Upper lobe of left lung (tissue), 6 donors: ENCODE results near the gene UTP25. TPM values are rescaled to one million over a fixed set of nuclear protein-coding genes. Genes with fewer than 3 reads are reported as not detected.
"Not testable (repeated sequence)": the region's sequence is repeated elsewhere in the genome, so short reads cannot be mapped to it uniquely, and the experiment has no call there.

Source experiments
- ATAC-seq, 2 donors: fragments of 200-7000 bp; cut with Tn5 transposase; one replicate each; pipeline ENCODE4 v1.9.1; 2022; ENCODE audit warnings: mild to moderate bottlenecking in 2 of 2, moderate library complexity in 2 of 2; ENCODE audit not compliant: low FRiP score in 2 of 2
- DNase-seq, 2 donors: peaks; one replicate each; pipeline ENCODE4 v3.0.0-alpha.2; 2019 to 2020
- H3K27ac ChIP-seq, 4 donors: fragments of 200-600 bp; sonication (generic); one replicate each; pipeline ENCODE4 v1.5.1; 2016 to 2019
- H3K27me3 ChIP-seq, 4 donors: fragments of 200-600 bp; sonication (generic); one replicate each; pipeline ENCODE4 v1.5.1; 2017 to 2019
- H3K36me3 ChIP-seq, 4 donors: fragments of 200-600 bp; sonication (generic); one replicate each; pipeline ENCODE4 v1.5.1; 2016 to 2019
- H3K4me1 ChIP-seq, 4 donors: fragments of 200-600 bp; sonication (generic); one replicate each; pipeline ENCODE4 v1.5.1; 2018 to 2019
- H3K4me3 ChIP-seq, 4 donors: fragments of 200-600 bp; sonication (generic); one replicate each; pipeline ENCODE4 v1.5.1; 2017 to 2019; ENCODE audit warnings: mild to moderate bottlenecking in 2 of 4, moderate library complexity in 1 of 4
- H3K9me3 ChIP-seq, 4 donors: fragments of 200-600 bp; sonication (generic); one replicate each; pipeline ENCODE4 v1.5.1; 2018 to 2019
- EP300 ChIP-seq, 4 donors: sonication (generic); formaldehyde crosslinking; IDR thresholded peaks; one replicate each; pipeline ENCODE4 v1.5.1; 2017; ENCODE audit warnings: antibody characterized with exemption in 4 of 4, control low read depth in 2 of 4
- POLR2A ChIP-seq, 4 donors: fragments of 450-650 bp; IDR thresholded peaks; one replicate each; pipeline ENCODE4 v1.5.1; 2016 to 2017; ENCODE audit warnings: antibody characterized with exemption in 4 of 4, mild to moderate bottlenecking in 2 of 4
- POLR2AphosphoS5 ChIP-seq, 2 donors: sonication (generic); formaldehyde crosslinking; IDR thresholded peaks; one replicate each; pipeline ENCODE4 v1.5.1; 2017; ENCODE audit warnings: antibody characterized with exemption in 2 of 2
- WGBS, 2 donors: methylation state at CpG; one replicate each; pipeline ENCODE4 v1.1.5; 2017 to 2018; 5-methylcytosine and 5-hydroxymethylcytosine counted together
- total RNA-seq, 6 donors: library from RNA; depleted of rRNA in 4 of 6; stranded (reverse); fragments of >200 nt in 4 of 6; gene quantifications; one replicate each; pipeline versions ENCODE4 v1.1.0 to v1.2.1, GENCODE V29; 2016 to 2021
- TF ChIP-seq, protein P1 (sequence below), 6 experiments: fragments of 450-650 bp in 4 of 6; fragments of 200-600 bp in 2 of 6; sonication (generic) in 2 of 6; IDR thresholded peaks; one replicate each; pipeline ENCODE4 v1.5.1; 2016 to 2019; ENCODE audit warnings: antibody characterized with exemption in 6 of 6
- donor health status: DM: no; HTN: no; CAD: no; lungs with moderate emphysema.
- donor health status: DM: no; HTN: yes; CAD: no; lungs with severe emphysema.

Gene UTP25
- total RNA-seq, 6 donors from 2014 or later: 2.4 to 9.4 (median 7.9) TPM

DNA sequence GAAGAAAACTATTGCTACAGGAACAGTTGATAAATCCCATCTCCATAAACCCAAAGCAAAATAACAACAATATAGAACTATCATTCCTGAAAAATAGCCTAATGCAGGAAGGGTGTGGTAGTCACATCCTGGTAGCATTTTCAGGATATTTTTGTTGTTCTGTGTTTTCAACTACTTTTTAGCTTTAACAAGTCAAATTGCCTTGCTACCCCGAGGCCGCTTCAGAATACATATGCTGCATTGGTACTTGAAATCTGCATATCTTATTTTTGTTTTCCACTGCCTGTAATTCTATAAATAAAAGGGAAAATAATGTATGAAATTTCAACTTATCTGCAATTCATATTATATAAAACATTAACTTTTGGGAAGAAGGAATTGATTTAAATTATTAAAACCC is 73.4 kb downstream of the UTP25 start:
- no peaks in the 10 kb centered on the region for H3K9me3 ChIP-seq
- H3K27ac ChIP-seq: no peak overlapping the region
- no peaks in the 10 kb centered on the region for H3K36me3 ChIP-seq
- H3K4me3 ChIP-seq: no peak overlapping the region
- H3K27me3 ChIP-seq: no peaks in the 10 kb centered on the region
- WGBS, 2 donors: 86 to 91% methylated on average over 2 of the region's 2 CpGs
- TF ChIP-seq EP300 (IDR thresholded peaks at IDR 0.05) (no peak), POLR2A (IDR thresholded peaks at IDR 0.05) (no peak), POLR2AphosphoS5 (IDR thresholded peaks at IDR 0.05) (no peak)
- TF ChIP-seq, protein P1, sequence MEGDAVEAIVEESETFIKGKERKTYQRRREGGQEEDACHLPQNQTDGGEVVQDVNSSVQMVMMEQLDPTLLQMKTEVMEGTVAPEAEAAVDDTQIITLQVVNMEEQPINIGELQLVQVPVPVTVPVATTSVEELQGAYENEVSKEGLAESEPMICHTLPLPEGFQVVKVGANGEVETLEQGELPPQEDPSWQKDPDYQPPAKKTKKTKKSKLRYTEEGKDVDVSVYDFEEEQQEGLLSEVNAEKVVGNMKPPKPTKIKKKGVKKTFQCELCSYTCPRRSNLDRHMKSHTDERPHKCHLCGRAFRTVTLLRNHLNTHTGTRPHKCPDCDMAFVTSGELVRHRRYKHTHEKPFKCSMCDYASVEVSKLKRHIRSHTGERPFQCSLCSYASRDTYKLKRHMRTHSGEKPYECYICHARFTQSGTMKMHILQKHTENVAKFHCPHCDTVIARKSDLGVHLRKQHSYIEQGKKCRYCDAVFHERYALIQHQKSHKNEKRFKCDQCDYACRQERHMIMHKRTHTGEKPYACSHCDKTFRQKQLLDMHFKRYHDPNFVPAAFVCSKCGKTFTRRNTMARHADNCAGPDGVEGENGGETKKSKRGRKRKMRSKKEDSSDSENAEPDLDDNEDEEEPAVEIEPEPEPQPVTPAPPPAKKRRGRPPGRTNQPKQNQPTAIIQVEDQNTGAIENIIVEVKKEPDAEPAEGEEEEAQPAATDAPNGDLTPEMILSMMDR (IDR thresholded peaks at IDR 0.05): no peak
- DNase-seq (no peak), ATAC-seq (no peak)
- no peaks in the 10 kb centered on the region for H3K4me1 ChIP-seq

DNA sequence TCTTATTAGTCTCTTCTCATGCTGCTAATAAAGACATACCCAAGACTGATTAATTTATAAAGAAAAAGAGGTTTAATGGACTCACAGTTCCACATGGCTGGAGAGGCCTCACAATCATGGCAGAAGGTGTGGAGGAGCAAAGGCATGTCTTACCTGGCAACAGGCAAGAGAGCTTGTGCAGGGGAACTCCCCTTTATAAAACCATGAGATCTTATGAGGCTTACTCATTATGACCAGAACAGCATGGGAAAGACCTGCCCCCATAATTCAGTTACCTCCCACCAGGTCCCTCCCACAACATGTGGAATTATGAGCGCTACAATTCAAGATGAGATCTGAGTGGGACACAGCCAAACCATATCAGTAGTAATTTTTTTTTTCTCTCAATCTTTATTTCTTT is 77.0 kb downstream of the UTP25 start:
- not testable (repeated sequence) for H3K4me1 ChIP-seq, DNase-seq, ATAC-seq, H3K4me3 ChIP-seq, H3K27me3 ChIP-seq, H3K27ac ChIP-seq, H3K9me3 ChIP-seq, H3K36me3 ChIP-seq
- WGBS, 2 donors: 86% methylated on average over 1 of the region's 1 CpG; no CpG with 5 or more reads in 1 of the 2 donors

Other genes starting within 250 kb of the UTP25 start
- under 1 TPM in 3 of 6 donors, not detected in 3; 0.20 to 0.46 (median 0.30) TPM for gene CAMK1G, start 244.3 kb upstream of the UTP25 start, total RNA-seq
- gene LAMB3, start 175.5 kb upstream of the UTP25 start, total RNA-seq: 100 to 1,000 TPM in 2 of 6 donors, 10 to 100 TPM in 4; 26.2 to 146 (median 79.6) TPM
- 100 to 1,000 TPM in 1 of 6 donors, 10 to 100 TPM in 5; 14.4 to 108 (median 46.0) TPM for gene G0S2, start 152.6 kb upstream of the UTP25 start, total RNA-seq
- gene HSD11B1, start 123.1 kb upstream of the UTP25 start, total RNA-seq: 10 to 100 TPM in 5 of 6 donors, 1 to 10 TPM in 1; 3.1 to 25.8 (median 17.4) TPM
- gene TRAF3IP3, start 71.9 kb upstream of the UTP25 start, total RNA-seq: 10 to 100 TPM in 3 of 6 donors, 1 to 10 TPM in 3; 6.4 to 58.7 (median 10.8) TPM
- gene C1orf74, start 43.4 kb upstream of the UTP25 start, total RNA-seq: 1 to 10 TPM in 5 of 6 donors, under 1 TPM in 1; 0.89 to 3.2 (median 1.8) TPM
- gene IRF6, start 21.8 kb upstream of the UTP25 start, total RNA-seq: 10 to 100 TPM; 11.5 to 36.3 (median 20.0) TPM
- gene SYT14, start 110.2 kb downstream of the UTP25 start, total RNA-seq: not detected